ENCODE data around the gene ICE1. TPM values are rescaled to one million over a fixed set of nuclear protein-coding genes. Genes with fewer than 3 reads are reported as not detected.

ICE1 gene
- total and polyA plus RNA-seq, 2 donors (not counting 1 experiment from before 2014, with no cell fraction given): 6.5 to 39.7 TPM

GRCh38 chr5:5437227-5438172 lies 15.0 kb downstream of the ICE1 start:
- H3K4me3 Mint-ChIP-seq: no peak overlapping the region
- no peak overlapping the region for H3K4me2 ChIP-seq (replicated peaks; ENCODE audit: low read depth, low read length, poor library complexity, severe bottlenecking)
- TF ChIP-seq, protein P1, sequence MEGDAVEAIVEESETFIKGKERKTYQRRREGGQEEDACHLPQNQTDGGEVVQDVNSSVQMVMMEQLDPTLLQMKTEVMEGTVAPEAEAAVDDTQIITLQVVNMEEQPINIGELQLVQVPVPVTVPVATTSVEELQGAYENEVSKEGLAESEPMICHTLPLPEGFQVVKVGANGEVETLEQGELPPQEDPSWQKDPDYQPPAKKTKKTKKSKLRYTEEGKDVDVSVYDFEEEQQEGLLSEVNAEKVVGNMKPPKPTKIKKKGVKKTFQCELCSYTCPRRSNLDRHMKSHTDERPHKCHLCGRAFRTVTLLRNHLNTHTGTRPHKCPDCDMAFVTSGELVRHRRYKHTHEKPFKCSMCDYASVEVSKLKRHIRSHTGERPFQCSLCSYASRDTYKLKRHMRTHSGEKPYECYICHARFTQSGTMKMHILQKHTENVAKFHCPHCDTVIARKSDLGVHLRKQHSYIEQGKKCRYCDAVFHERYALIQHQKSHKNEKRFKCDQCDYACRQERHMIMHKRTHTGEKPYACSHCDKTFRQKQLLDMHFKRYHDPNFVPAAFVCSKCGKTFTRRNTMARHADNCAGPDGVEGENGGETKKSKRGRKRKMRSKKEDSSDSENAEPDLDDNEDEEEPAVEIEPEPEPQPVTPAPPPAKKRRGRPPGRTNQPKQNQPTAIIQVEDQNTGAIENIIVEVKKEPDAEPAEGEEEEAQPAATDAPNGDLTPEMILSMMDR (IDR thresholded peaks at IDR 0.05): no peak
- TF ChIP-seq EZH2 (IDR thresholded peaks at IDR 0.05; ENCODE audit: borderline replicate concordance, insufficient read depth, low read depth, low read length, poor library complexity, severe bottlenecking): no peak
- peaks cover 0 to 24% of the 10 kb centered on the region in 2 experiments for H3K36me3 ChIP-seq (replicated peaks in 1 of 2; ENCODE audit: control extremely low read depth in 1 of 2, control insufficient read depth in 1 of 2, extremely low read depth in 1 of 2, insufficient read depth in 2 of 2, low read length in 1 of 2)
- no peaks in the 10 kb centered on the region for H3K9me3 Mint-ChIP-seq (ENCODE audit: insufficient read depth)
- H4K20me1 ChIP-seq (ENCODE audit: control insufficient read depth, insufficient read depth, low read length, poor library complexity, severe bottlenecking): peaks cover 14% of the 10 kb centered on the region
- H3K4me1 Mint-ChIP-seq: peaks cover 5% of the 10 kb centered on the region
- POLR2A ChIA-PET: interaction anchor here (1.1 kb wide), 1 partner anchor 15 kb away, joined by 4 read pairs; the partner anchor contains the start of gene ICE1
- 100% methylated on average over 1 of the region's 11 CpGs for WGBS (ENCODE audit: insufficient coverage)
- H3K27me3 Mint-ChIP-seq: no peaks in the 10 kb centered on the region
- CTCF ChIA-PET: no interaction called here
- H3K27ac ChIP-seq (ENCODE audit: low read length in 2 of 2): no peak overlapping the region
- no peak overlapping the region for H3K9ac ChIP-seq (ENCODE audit: low read length)
- H3K4me3 ChIP-seq (ENCODE audit: control extremely low read depth in 1 of 5, extremely low read depth in 1 of 5, insufficient read depth in 1 of 5, low read depth in 2 of 5, low read length in 4 of 5): no peak overlapping the region
- no peaks in the 10 kb centered on the region for H3K9me3 ChIP-seq (ENCODE audit: control extremely low read depth in 1 of 3, control insufficient read depth in 2 of 3, insufficient read depth in 1 of 3, low read length in 2 of 3)
- H3K27ac Mint-ChIP-seq: no peak overlapping the region
- intact Hi-C loops (cut with micrococcal nuclease): no loop called here
- no peaks in the 10 kb centered on the region for H3K4me1 ChIP-seq (ENCODE audit: control insufficient read depth in 2 of 2, insufficient read depth in 2 of 2, low read length in 2 of 2)
- no peak overlapping the region for H2AFZ ChIP-seq (ENCODE audit: insufficient read depth, low read depth, low read length, poor library complexity, severe bottlenecking)
- ATAC-seq (ENCODE audit: low read depth) (no peak), DNase-seq (no peak)
- H3K27me3 ChIP-seq (replicated peaks in 1 of 4; ENCODE audit: control extremely low read depth in 1 of 4, control insufficient read depth in 3 of 4, insufficient read depth in 4 of 4, low read length in 3 of 4): no peaks in the 10 kb centered on the region
- peaks cover 20% of the 10 kb centered on the region for H3K79me2 ChIP-seq (ENCODE audit: control insufficient read depth, insufficient read depth, low read length)

GRCh38 chr5:5451863-5452262 lies 29.4 kb downstream of the ICE1 start:
- intact Hi-C loops (cut with micrococcal nuclease): no loop called here

More at GRCh38 chr5:5451863-5452262, 29.4 kb downstream of the ICE1 start:
- POLR2A ChIA-PET: no interaction called here
- Histone ChIP-seq H4K20me1 (ENCODE audit: control insufficient read depth, insufficient read depth, low read length, poor library complexity, severe bottlenecking) (no peaks in the 10 kb centered on the region), H3K4me3 (ENCODE audit: control extremely low read depth in 1 of 5, extremely low read depth in 1 of 5, insufficient read depth in 1 of 5, low read depth in 2 of 5, low read length in 4 of 5) (no peak overlapping the region), H3K79me2 (ENCODE audit: control insufficient read depth, insufficient read depth, low read length) (no peaks in the 10 kb centered on the region), H3K27ac (ENCODE audit: low read length in 2 of 2) (no peak overlapping the region), H3K4me1 (ENCODE audit: control insufficient read depth in 2 of 2, insufficient read depth in 2 of 2, low read length in 2 of 2) (no peaks in the 10 kb centered on the region), H3K9me3 (ENCODE audit: control extremely low read depth in 1 of 3, control insufficient read depth in 2 of 3, insufficient read depth in 1 of 3, low read length in 2 of 3) (no peaks in the 10 kb centered on the region), H3K36me3 (replicated peaks in 1 of 2; ENCODE audit: control extremely low read depth in 1 of 2, control insufficient read depth in 1 of 2, extremely low read depth in 1 of 2, insufficient read depth in 2 of 2, low read length in 1 of 2) (peaks cover 11 to 56% of the 10 kb centered on the region in 2 experiments), H3K27me3 (replicated peaks in 1 of 4; ENCODE audit: control extremely low read depth in 1 of 4, control insufficient read depth in 3 of 4, insufficient read depth in 4 of 4, low read length in 3 of 4) (no peaks in the 10 kb centered on the region), H3K4me2 (replicated peaks; ENCODE audit: low read depth, low read length, poor library complexity, severe bottlenecking) (no peak overlapping the region), H3K9ac (ENCODE audit: low read length) (no peak overlapping the region), H2AFZ (ENCODE audit: insufficient read depth, low read depth, low read length, poor library complexity, severe bottlenecking) (no peak overlapping the region)
- no peaks in the 10 kb centered on the region for H3K27me3 Mint-ChIP-seq
- CTCF ChIA-PET: no interaction called here
- H3K4me1 Mint-ChIP-seq: no peaks in the 10 kb centered on the region
- no peak for ATAC-seq (ENCODE audit: low read depth)
- H3K9me3 Mint-ChIP-seq (ENCODE audit: insufficient read depth): no peaks in the 10 kb centered on the region
- H3K27ac Mint-ChIP-seq: no peak overlapping the region
- no peak overlapping the region for H3K4me3 Mint-ChIP-seq
- TF ChIP-seq, protein P1 (IDR thresholded peaks at IDR 0.05): no peak
- no peak for TF ChIP-seq EZH2 (IDR thresholded peaks at IDR 0.05; ENCODE audit: borderline replicate concordance, insufficient read depth, low read depth, low read length, poor library complexity, severe bottlenecking)
- no CpG with 5 or more reads among the region's 1 CpG for WGBS (ENCODE audit: insufficient coverage)
- no peak for DNase-seq

Data from B cell (primary cell).